ENCODE data around the gene GNA12.

GNA12 gene

GRCh38 chr7:2845034-2845592 lies 1.0 kb upstream of the GNA12 start:
- Histone ChIP-seq H3K4me3 (replicated peaks; ENCODE audit: insufficient read depth, low read length) (no peak overlapping the region), H3K27ac (replicated peaks) (peak overlapping the region; percentile 50), H3K27me3 (ENCODE audit: insufficient read depth, poor library complexity, severe bottlenecking) (no peaks in the 10 kb centered on the region)
- no peak for TF ChIP-seq GABPA (IDR thresholded peaks at IDR 0.05; ENCODE audit: low read depth)
- no peak for TF ChIP-seq CTCF (IDR thresholded peaks at IDR 0.05; ENCODE audit: insufficient read depth, low read length)
- TF ChIP-seq POLR2AphosphoS5 (IDR thresholded peaks at IDR 0.05; ENCODE audit: low read depth) = no peak
- DNase-seq (ENCODE audit: low read depth in 1 of 2, low spot score in 1 of 2) = peak; percentile 23 to 58

GRCh38 chr7:2843711-2844152 lies 376 bp downstream of the GNA12 start:
- DNase-seq (ENCODE audit: low read depth in 1 of 2, low spot score in 1 of 2) = peak in 1 of 2 experiments; percentile 20
- Histone ChIP-seq H3K27ac (replicated peaks) (no peak overlapping the region), H3K4me3 (replicated peaks; ENCODE audit: insufficient read depth, low read length) (peak overlapping the region; percentile 63), H3K27me3 (ENCODE audit: insufficient read depth, poor library complexity, severe bottlenecking) (no peaks in the 10 kb centered on the region)
- TF ChIP-seq REST (IDR thresholded peaks at IDR 0.05; ENCODE audit: insufficient replicate concordance, low read depth) = no peak
- TF ChIP-seq POLR2AphosphoS5 (IDR thresholded peaks at IDR 0.05; ENCODE audit: low read depth) = no peak
- no peak for TF ChIP-seq GABPA (IDR thresholded peaks at IDR 0.05; ENCODE audit: low read depth)
- no peak for TF ChIP-seq SPI1 (IDR thresholded peaks at IDR 0.05; ENCODE audit: borderline replicate concordance, low read depth)
- no peak for TF ChIP-seq CTCF (IDR thresholded peaks at IDR 0.05; ENCODE audit: insufficient read depth, low read length)

GRCh38 chr7:2843191-2843685 lies 870 bp downstream of the GNA12 start:
- H3K27ac ChIP-seq (replicated peaks) = no peak overlapping the region
- TF ChIP-seq REST (IDR thresholded peaks at IDR 0.05; ENCODE audit: insufficient replicate concordance, low read depth) = no peak
- TF ChIP-seq SPI1 (IDR thresholded peaks at IDR 0.05; ENCODE audit: borderline replicate concordance, low read depth) = no peak
- no peak for TF ChIP-seq POLR2AphosphoS5 (IDR thresholded peaks at IDR 0.05; ENCODE audit: low read depth)
- TF ChIP-seq CTCF (IDR thresholded peaks at IDR 0.05; ENCODE audit: insufficient read depth, low read length) = no peak
- TF ChIP-seq GABPA (IDR thresholded peaks at IDR 0.05; ENCODE audit: low read depth) = no peak
- no peaks in the 10 kb centered on the region for H3K27me3 ChIP-seq (ENCODE audit: insufficient read depth, poor library complexity, severe bottlenecking)
- no peak for DNase-seq (ENCODE audit: low read depth in 1 of 2, low spot score in 1 of 2)
- peak overlapping the region; percentile 63 for H3K4me3 ChIP-seq (replicated peaks; ENCODE audit: insufficient read depth, low read length)

- H3K27me3 ChIP-seq (ENCODE audit: insufficient read depth, poor library complexity, severe bottlenecking) = no peaks in the 10 kb centered on the region
- no peak for DNase-seq (ENCODE audit: low read depth in 1 of 2, low spot score in 1 of 2)
- no peak overlapping the region for H3K4me3 ChIP-seq (replicated peaks; ENCODE audit: insufficient read depth, low read length)
- no peak for TF ChIP-seq CTCF (IDR thresholded peaks at IDR 0.05; ENCODE audit: insufficient read depth, low read length)
- no peak for TF ChIP-seq POLR2AphosphoS5 (IDR thresholded peaks at IDR 0.05; ENCODE audit: low read depth)
- TF ChIP-seq GABPA (IDR thresholded peaks at IDR 0.05; ENCODE audit: low read depth) = no peak
- H3K27ac ChIP-seq (replicated peaks) = no peak overlapping the region
Measured at GRCh38 chr7:2841907-2842306, 2.2 kb downstream of the GNA12 start.

Measured in HL-60 (cell line).